ENCODE results near the gene ARHGAP4. TPM values are rescaled to one million over a fixed set of nuclear protein-coding genes. Genes with fewer than 3 reads are reported as not detected.

ARHGAP4 gene
- total and polyA plus RNA-seq, 2 donors (not counting 3 experiments of a cell fraction or from before 2014, with no cell fraction given), result 20.9 to 33.3 TPM

DNA sequence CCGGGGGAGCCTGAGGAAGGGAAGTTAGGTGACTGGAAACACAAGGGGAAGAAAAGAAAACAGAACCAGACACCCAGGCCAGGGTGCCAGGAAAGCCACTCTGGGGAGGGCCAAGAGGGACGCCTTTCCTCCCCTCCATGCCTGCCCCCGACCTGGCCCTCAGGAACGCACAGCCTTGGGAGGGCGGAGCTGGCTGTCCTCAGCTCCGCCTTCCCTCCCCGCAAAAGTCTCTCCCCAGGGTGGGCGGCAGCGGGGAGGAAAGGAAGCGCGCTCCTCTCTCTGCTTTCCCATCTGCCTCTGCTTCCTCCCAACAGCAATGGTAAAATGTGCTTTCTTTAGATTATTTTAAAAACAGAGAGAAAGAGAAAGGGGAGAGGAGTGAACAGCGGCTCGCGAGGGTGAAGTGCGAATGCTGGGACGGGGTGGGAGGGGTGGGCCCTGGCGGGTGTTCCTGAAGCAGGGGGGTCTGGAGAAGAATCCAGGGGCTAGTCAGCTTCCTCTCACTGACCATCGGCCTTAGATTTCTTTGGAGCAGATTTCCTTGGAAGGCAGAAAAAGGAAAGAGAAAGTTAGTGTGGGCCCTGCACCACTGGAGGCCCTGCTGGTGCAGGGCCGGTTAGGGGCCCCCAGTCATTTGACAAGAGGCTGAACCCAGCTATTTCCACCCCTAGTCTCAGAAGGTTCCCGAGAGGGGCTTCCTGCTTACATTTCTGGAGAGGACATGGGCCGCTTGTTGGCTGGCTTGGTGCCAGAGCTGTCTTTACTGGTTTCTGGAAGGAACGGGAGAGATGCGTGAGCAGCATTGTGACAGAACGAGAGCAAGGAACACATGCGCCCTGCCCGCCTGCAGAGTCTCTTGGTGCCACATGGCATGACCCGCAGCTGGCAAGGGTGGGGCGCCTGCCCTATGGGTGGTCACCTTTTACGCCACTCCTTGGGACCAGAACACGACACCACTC is 23.1 kb upstream of the ARHGAP4 start:
- Histone ChIP-seq H3K4me1 (ENCODE audit: control insufficient read depth, extremely low read depth, insufficient read depth, low read length) (peaks cover 31% of the 10 kb centered on the region), H3K4me2 (ENCODE audit: insufficient read depth, low read length) (no peak overlapping the region), H3K79me2 (ENCODE audit: control insufficient read depth, insufficient read depth, low read length) (peaks cover 9% of the 10 kb centered on the region), H2AFZ (ENCODE audit: low read depth, low read length) (no peak overlapping the region), H3K36me3 (ENCODE audit: control insufficient read depth in 2 of 2, extremely low read depth in 1 of 2, insufficient read depth in 2 of 2, low read length in 2 of 2) (peaks cover 15 to 21% of the 10 kb centered on the region in 2 experiments), H3K9ac (replicated peaks; ENCODE audit: extremely low read depth, insufficient read depth, low read length) (no peak overlapping the region), H3K9me3 (replicated peaks; ENCODE audit: control insufficient read depth, insufficient read depth, low read length) (no peaks in the 10 kb centered on the region), H4K20me1 (replicated peaks; ENCODE audit: control insufficient read depth, extremely low read depth, insufficient read depth, low read length) (no peaks in the 10 kb centered on the region), H3K4me3 (replicated peaks in 1 of 3; ENCODE audit: insufficient read depth in 1 of 3, low read depth in 1 of 3, low read length in 3 of 3) (no peak overlapping the region), H3K27ac (ENCODE audit: insufficient read depth, low read depth, low read length) (peak overlapping the region; percentile 38), H3K27me3 (ENCODE audit: control insufficient read depth in 2 of 2, insufficient read depth in 2 of 2, low read length in 2 of 2) (no peaks in the 10 kb centered on the region), H3K9me1 (replicated peaks; ENCODE audit: control insufficient read depth, extremely low read depth, insufficient read depth, low read length) (no peaks in the 10 kb centered on the region)
- FAIRE-seq, result peak; percentile 46
- ChIA-PET CTCF (interaction anchor here (1.7 to 9.4 kb wide), 6 partner anchors 10 to 185 kb away, joined by 4 to 253 read pairs (median 18); partner anchors contain the start of genes ARHGAP4, NAA10 and PLXNB3), POLR2A (interaction anchor here (1.3 kb wide), 1 partner anchor 21 kb away, joined by 5 read pairs; no protein-coding TSS in a partner anchor)
- TF ChIP-seq, protein P1, sequence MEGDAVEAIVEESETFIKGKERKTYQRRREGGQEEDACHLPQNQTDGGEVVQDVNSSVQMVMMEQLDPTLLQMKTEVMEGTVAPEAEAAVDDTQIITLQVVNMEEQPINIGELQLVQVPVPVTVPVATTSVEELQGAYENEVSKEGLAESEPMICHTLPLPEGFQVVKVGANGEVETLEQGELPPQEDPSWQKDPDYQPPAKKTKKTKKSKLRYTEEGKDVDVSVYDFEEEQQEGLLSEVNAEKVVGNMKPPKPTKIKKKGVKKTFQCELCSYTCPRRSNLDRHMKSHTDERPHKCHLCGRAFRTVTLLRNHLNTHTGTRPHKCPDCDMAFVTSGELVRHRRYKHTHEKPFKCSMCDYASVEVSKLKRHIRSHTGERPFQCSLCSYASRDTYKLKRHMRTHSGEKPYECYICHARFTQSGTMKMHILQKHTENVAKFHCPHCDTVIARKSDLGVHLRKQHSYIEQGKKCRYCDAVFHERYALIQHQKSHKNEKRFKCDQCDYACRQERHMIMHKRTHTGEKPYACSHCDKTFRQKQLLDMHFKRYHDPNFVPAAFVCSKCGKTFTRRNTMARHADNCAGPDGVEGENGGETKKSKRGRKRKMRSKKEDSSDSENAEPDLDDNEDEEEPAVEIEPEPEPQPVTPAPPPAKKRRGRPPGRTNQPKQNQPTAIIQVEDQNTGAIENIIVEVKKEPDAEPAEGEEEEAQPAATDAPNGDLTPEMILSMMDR (IDR thresholded peaks at IDR 0.05; ENCODE audit: extremely low read depth in 1 of 2, insufficient read depth in 1 of 2, low read depth in 1 of 2, low read length in 2 of 2), result no peak
- no peak for TF ChIP-seq EZH2 (IDR thresholded peaks at IDR 0.05; ENCODE audit: borderline replicate concordance, low read depth, low read length, severe bottlenecking)
- TF ChIP-seq, protein P2, sequence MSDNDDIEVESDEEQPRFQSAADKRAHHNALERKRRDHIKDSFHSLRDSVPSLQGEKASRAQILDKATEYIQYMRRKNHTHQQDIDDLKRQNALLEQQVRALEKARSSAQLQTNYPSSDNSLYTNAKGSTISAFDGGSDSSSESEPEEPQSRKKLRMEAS (IDR thresholded peaks at IDR 0.05; ENCODE audit: insufficient read depth, insufficient read length), result no peak
- BruUV-seq (replicated peaks), result no TSS peak
- DNase-seq (ENCODE audit: low read depth, low spot score), result peak; percentile 34
- dilution Hi-C loops (cut with MboI; ENCODE audit: extremely low pct_ligation_motif_present, low sequenced_read_pairs), result no loop called here
- intact Hi-C loops (cut with micrococcal nuclease), result no loop called here

Data from endothelial cell of umbilical vein (primary cell).